ENCODE results near the gene GALE. TPM values are rescaled to one million over a fixed set of nuclear protein-coding genes. Genes with fewer than 3 reads are reported as not detected.

The GALE gene
- total RNA-seq, 1 donor from 2014 or later: 111 TPM

DNA sequence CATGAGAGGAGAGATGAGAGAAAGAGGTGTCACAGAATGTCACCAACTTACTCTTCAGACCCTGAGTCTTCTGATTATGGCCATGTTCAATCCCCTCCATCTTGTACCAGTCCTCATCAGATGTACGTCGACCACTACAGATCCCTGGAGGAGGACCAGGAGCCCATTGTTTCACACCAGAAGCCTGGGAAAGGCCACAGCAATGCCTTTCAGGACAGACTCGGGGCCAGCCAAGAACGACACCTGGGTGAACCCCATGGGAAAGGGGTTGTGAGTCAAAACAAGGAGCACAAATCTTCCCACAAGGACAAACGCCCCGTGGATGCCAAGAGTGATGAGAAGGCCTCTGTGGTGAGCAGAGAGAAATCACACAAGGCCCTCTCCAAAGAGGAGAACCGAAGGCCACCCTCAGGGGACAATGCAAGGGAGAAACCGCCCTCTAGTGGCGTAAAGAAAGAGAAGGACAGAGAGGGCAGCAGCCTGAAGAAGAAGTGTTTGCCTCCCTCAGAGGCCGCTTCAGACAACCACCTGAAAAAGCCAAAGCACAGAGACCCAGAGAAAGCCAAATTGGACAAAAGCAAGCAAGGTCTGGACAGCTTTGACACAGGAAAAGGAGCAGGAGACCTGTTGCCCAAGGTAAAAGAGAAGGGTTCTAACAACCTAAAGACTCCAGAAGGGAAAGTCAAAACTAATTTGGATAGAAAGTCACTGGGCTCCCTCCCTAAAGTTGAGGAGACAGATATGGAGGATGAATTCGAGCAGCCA is 49.3 kb downstream of the GALE start:
- peak; percentile 19 for DNase-seq (ENCODE audit: low spot score)

DNA sequence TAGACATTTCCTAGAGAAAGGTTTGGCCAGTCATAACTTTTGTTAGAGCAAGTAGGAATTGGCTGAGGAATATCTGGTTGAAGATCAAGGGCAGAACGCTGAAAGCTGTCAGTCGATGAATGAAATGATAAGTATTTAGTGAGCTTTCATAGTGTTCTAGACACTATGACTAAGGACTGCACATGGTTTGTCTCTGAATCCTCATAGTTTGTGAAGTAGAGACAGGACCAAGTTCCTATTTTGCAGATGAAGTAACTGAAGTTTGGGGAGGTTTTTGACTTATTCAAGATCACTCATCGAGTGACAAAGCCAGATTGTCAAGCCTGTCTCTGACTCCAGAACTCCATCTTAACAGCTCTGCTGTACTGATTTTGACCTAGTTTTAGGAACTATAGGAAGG is 52.5 kb downstream of the GALE start:
- DNase-seq (ENCODE audit: low spot score): no peak

Other genes with a start within 250 kb of the GALE start
- gene ID3, start 241.3 kb downstream of the GALE start, total RNA-seq: 48.9 TPM
- gene RPL11, start 108.9 kb downstream of the GALE start, total RNA-seq: 732 TPM
- gene ELOA, start 57.3 kb downstream of the GALE start, total RNA-seq: 35.0 TPM
- gene PITHD1, start 22.3 kb downstream of the GALE start, total RNA-seq: 49.0 TPM
- 63.2 TPM for gene LYPLA2, start 9.6 kb downstream of the GALE start, total RNA-seq
- 57.6 TPM for gene HMGCL, start 24.7 kb upstream of the GALE start, total RNA-seq
- gene FUCA1, start 67.5 kb upstream of the GALE start, total RNA-seq: 65.9 TPM
- 0.03 TPM for gene CNR2, start 112.6 kb upstream of the GALE start, total RNA-seq
- gene PNRC2, start 159.1 kb upstream of the GALE start, total RNA-seq: 153 TPM
- 78.9 TPM for gene SRSF10, start 179.6 kb upstream of the GALE start, total RNA-seq

Measured in mucosa of gallbladder (tissue), 1 donor.